NOMO-1 (cell line): Measurements from ENCODE around the gene CTAGE8.
"Not testable (repeated sequence)": the region's sequence is repeated elsewhere in the genome, so short reads cannot be mapped to it uniquely, and the experiment has no call there.

Experiments
- DNase-seq, 2 experiments: peaks; one replicate each; lab custom pipeline; 2025; ENCODE audit not compliant: unreplicated experiment in 2 of 2; lab: John Stamatoyannopoulos, UW

Gene CTAGE8, protein sequence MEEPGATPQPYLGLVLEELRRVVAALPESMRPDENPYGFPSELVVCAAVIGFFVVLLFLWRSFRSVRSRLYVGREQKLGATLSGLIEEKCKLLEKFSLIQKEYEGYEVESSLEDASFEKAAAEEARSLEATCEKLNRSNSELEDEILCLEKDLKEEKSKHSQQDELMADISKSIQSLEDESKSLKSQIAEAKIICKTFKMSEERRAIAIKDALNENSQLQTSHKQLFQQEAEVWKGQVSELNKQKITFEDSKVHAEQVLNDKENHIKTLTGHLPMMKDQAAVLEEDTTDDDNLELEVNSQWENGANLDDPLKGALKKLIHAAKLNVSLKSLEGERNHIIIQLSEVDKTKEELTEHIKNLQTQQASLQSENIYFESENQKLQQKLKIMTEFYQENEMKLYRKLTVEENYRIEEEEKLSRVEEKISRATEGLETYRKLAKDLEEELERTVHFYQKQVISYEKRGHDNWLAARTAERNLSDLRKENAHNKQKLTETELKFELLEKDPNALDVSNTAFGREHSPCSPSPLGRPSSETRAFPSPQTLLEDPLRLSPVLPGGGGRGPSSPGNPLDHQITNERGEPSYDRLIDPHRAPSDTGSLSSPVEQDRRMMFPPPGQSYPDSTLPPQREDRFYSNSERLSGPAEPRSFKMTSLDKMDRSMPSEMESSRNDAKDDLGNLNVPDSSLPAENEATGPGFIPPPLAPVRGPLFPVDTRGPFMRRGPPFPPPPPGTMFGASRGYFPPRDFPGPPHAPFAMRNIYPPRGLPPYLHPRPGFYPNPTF

DNA sequence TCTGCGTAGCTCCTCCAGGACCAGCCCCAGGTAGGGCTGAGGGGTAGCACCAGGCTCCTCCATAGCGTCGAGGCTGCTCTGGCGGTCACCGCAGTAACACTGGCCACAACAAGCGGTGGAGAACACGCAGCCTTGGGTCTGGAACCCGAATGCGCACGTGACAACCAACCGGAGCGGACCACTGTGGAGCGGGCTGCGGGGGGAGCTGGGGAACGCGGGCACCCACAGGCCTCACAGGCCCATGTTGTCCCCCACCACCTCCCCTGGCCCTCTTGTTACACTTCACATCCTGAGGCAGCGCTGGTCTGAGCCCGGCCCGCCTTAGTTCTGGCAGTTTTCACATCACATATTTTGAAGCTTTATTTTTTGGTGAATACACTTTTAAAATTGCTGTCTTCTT lies at the start of gene CTAGE8:
CTAGE8 (minus strand) TSS at position 101 of the 400 bp plus-strand sequence; CDS start at position 63, 38 bp downstream.
- DNase-seq: not testable (repeated sequence)

GRCh38 chr7:144317537-144317936 lies 48.4 kb upstream of the CTAGE8 start:
- DNase-seq: not testable (repeated sequence)

GRCh38 chr7:144311872-144312469 lies 42.9 kb upstream of the CTAGE8 start, which contains the start of gene OR2A1:
Gene OR2A1, plus strand, starts transcription at chr7:144312419. Its CDS starts 5,706 bp downstream, at chr7:144318125.
- not testable (repeated sequence) for DNase-seq

DNA sequence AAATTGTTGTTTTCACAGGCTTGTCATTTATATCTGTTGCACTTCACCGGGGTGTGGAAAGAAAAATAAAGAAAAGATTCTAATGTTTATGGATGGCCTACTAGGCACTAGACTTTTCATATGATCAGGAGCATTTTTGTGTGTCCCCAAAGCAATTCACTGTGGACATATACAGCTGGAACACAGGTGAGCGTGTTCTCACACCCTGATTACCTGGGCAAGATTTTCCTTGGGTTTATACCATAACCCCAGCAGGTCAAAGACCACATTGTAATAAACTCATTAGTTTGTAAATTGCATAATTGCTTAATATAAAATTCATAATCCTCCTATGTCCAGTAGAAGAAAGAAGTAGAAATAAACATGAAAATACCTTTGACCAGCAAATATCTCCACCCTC lies 42.1 kb upstream of the CTAGE8 start:
- DNase-seq: not testable (repeated sequence)

DNA sequence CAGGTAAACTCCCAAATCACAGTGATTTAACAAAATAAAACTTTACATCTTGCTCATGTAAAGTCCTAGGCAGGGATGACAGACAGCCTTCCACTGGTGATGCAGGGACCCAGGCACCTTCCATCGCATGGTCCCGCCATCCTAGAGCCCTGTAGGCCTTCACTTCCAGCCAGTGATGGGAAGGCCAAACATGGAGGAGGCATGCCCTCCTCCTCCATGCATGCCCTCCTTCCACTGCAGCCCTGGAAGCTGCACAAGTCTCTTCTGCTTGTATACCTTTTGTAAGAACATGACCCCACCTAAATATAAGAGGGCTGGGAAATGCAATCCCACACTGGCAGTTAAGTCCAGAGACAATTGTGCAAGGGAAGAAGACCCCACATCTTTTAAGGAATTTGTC lies 40.6 kb upstream of the CTAGE8 start:
- DNase-seq: not testable (repeated sequence)

DNA sequence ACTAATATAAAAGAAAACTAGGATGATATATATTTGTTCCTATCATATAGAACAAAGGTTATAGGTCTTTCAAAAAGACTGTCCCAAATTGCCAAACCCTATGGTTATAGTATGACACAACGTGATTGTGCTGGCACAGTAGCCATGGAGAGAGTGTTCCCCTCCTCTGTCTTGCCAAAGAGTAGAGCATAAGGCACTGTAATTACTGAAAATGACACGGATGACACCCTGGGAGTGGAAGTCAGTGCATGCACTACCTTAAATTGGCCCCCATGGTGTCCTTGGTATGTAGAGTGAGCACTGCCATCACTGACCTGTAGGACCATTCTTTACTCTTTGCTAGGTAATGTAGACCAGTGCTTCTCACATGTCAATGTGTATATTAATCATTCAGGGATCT lies 36.1 kb upstream of the CTAGE8 start:
- DNase-seq: not testable (repeated sequence)

DNA sequence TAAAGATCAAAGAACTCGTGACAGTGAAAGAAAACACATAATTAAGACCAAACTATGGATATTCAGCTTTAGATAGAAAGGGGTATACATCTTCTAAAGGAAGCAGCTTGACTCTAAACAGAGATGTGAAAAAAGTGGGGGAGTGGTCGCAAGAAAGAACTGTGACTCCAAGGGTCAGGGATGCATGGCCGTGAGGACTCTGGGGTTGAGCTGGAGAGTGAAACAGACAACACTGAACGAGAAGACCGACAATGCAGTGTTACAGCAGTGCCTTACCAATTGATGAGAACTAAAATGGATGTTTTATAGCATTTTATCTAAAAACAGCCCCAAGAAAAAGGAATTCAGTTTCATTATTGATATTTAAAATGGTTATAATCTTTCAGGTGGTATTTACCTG lies 34.5 kb upstream of the CTAGE8 start:
- DNase-seq: not testable (repeated sequence)

DNA sequence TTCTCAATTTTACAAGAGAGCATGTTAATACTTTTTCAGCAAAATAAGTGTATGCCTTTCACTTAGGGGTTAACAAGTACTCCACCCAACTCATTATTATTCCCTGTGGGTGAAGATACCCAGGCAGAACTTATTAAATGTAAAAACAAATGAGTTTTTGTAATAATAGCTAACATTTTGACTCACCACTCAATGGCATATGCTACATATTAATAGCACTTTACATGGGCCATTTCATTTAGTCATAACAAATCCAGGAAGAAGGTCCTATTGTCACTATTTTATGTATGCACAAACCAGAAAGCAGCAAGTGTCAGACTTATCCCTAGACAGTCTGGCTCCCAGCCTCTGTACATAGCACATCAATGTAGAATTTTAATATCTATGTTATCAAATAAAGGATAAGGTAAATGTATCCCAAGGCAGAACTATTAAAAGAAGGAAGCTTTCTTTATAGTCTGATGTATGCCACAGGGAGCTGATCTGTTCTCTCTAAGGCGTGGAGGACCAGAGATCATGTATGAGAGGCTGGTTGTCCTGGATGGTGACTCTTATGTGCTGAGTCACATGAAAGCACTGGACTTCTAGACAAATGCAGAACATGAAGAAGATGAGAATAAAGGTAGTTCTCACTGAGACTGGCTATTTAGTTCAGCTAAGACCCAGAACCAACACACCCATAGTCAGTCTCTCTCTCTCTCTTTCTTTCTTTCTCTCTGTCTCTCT lies 33.7 kb upstream of the CTAGE8 start:
- DNase-seq: not testable (repeated sequence)

DNA sequence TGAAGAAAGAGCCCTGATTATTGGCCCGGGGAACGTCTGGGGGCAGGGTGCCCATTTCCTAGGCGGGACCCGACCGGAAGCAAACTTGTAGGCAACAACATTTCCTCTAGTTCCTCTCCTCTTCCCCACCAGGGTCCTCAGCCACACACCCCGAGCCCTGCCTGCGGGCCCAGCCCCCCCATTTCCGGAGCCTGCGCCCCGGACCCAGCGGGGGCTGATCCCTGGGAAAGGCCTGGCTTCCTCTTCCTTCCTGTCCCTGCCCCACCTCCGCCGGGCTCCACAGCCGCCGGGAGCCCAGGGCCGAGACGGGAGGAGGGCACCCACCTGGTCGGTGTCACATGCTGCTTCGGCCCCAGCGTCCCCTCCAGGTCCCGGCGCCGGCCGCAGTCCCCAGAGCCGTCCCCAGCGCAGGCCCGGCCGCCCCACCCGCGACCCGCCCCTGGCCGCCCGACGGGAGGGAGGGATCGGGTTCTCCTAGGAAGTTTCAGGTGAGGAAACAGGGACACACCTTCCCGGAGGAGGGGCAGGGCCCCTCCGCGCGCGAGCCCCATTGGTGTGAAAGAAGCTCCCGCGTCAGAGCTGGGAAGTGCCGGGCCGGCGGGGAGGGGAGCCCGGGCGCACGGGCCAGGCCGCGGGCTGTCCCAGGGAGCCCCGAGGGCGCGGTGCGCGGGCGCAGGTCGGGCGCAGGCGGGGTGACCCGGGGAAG lies 24.9 kb upstream of the CTAGE8 start:
- not testable (repeated sequence) for DNase-seq

DNA sequence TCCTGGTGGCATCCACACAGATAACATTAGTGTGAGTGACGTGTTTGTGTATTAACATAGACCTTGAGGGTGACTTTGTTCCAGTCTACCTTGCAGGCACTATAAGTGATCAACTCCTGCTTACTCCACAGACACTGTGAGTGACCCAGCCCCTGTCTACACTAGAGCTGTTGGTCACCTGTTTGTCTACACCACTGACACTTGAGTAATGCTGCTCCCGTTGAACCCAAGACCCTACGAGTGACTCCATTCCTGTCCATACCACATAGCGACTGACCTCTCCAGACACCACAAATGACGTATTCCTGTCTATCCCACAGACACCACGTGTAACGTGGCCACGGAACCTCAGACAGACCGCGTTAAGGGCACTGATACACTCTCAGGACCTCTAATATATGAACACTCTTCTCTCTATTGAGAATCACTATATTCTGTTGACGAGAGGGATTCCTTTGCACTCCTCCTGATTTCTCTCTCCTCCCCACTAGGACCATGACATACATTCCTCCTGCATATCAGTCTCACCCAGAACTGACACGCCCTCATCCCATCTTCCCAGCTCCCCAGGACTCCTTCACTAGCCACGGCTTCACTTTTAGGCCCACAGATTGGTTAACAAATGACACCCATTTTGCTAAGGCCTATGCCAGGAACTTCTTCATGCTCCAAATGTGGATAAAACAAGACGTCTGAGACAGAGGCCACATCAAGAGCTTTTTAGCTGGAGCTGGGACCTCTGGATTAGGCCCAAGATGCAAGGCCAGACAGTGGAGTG lies 23.5 kb upstream of the CTAGE8 start:
- DNase-seq: not testable (repeated sequence)

DNA sequence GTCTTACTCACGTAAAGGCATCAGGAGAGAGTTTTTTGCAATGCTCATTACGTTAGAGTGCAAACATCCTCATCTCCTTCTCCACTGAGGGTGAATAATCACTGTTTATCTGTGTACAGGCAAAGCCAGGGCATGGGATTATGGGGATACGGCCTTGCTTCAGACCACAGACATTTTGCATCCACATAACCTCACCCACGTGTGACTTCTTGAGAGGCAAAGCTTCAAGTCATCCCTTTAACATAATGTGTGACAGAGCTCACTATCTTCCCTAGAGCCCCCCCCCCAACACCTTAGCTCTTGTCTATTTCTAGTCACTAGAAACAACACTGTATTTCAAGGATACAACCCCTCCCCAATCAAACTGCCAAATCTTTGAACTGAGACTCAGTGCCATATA lies 22.5 kb upstream of the CTAGE8 start:
- not testable (repeated sequence) for DNase-seq

DNA sequence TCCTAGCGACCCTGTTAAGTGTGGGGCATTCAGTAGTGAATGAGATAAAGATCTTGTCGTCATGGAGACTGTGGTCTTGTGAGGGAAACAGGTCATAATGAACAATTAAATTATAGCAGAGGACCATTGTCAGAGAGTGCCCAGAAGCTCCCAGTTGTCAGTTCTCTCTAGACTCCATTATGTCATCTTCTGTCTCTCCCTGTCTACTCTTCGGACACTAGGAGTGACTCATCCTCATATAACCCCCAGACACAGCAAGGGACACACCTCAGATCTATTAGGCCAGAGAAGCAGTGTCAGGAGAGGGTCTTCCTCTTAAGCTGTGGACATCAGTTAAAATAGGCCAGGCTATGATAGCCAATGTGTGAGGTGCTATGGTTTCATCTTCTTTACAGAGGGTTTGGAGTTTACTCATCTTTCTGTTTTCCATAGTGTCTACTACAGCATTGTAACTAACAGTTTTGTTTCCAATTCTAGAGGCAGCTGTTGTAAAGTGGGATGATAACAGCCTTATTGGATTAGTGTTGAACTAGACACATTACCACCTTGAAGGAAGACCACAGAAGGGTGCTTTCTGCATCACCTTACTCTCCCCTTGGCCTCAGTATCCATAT lies 18.2 kb upstream of the CTAGE8 start:
- not testable (repeated sequence) for DNase-seq

- DNase-seq: not testable (repeated sequence)
These were observed 14.6 kb upstream of the CTAGE8 start for GRCh38 chr7:144283716-144284115.

GRCh38 chr7:144282490-144282889 lies 13.4 kb upstream of the CTAGE8 start:
- not testable (repeated sequence) for DNase-seq

- not testable (repeated sequence) for DNase-seq
These were observed 12.9 kb upstream of the CTAGE8 start for GRCh38 chr7:144281981-144282380.

DNA sequence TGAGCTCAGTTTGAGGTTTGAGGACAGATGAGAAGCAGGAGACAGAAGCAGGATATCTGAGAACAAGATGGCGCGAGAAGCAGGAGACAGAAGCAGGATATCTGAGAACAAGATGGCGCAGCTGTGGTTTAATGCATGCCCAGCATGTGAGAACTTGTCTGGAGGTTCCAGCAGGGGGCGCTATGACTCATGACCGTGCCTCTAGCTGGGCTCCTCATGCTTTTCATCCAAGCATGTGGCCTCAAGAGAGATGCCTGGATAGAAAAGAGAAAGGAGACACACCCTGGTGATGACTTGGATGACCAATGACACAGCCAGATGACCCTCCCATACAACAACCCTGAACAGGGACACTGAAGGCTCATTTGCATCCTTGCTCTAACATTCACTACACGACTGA lies 10.9 kb upstream of the CTAGE8 start:
- not testable (repeated sequence) for DNase-seq

- DNase-seq: not testable (repeated sequence)
These were observed 6.2 kb upstream of the CTAGE8 start for GRCh38 chr7:144275281-144275680.

DNA sequence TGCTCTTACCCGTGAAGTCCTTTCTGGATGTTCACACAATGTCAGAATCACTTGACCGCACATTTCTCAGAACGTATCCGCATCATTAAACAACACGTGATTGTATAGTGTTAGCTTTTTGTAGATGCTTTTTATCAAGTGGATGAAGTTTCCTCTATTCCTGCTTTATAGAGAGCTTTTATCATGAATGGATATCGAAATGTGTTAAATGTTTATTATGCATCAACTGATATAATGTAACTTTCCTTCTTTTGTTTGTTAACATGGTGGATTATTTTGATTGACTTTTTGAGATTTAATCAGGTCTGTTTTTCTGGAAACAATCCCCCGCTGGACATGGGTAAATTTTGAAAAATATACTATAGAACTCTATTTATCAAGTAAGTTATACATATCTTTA lies 4.4 kb downstream of the CTAGE8 start, which contains the start of gene OR2A7:
OR2A7 (minus strand) TSS at position 101 of the 400 bp plus-strand sequence. CDS start 5,164 bp downstream, outside the sequence.
- not testable (repeated sequence) for DNase-seq
